DND-41 (cell line): ENCODE measurements around the gene DUS3L.

Experiments used
- EZH2 ChIP-seq: IDR thresholded peaks from 3 replicates; pipeline ENCODE4 v1.6.1; 2012; ENCODE audit warnings: borderline replicate concordance, low read depth, mild to moderate bottlenecking, moderate library complexity, low read length, inconsistent platforms; ENCODE audit not compliant: severe bottlenecking
- TF ChIP-seq, protein P1 (sequence below): IDR thresholded peaks from 2 replicates; pipeline ENCODE4 v1.5.1; 2012; ENCODE audit warnings: borderline replicate concordance, low read length, moderate library complexity, mild to moderate bottlenecking; ENCODE audit not compliant: poor library complexity, severe bottlenecking; ENCODE audit errors: extremely low read depth

- TF ChIP-seq, protein P1, sequence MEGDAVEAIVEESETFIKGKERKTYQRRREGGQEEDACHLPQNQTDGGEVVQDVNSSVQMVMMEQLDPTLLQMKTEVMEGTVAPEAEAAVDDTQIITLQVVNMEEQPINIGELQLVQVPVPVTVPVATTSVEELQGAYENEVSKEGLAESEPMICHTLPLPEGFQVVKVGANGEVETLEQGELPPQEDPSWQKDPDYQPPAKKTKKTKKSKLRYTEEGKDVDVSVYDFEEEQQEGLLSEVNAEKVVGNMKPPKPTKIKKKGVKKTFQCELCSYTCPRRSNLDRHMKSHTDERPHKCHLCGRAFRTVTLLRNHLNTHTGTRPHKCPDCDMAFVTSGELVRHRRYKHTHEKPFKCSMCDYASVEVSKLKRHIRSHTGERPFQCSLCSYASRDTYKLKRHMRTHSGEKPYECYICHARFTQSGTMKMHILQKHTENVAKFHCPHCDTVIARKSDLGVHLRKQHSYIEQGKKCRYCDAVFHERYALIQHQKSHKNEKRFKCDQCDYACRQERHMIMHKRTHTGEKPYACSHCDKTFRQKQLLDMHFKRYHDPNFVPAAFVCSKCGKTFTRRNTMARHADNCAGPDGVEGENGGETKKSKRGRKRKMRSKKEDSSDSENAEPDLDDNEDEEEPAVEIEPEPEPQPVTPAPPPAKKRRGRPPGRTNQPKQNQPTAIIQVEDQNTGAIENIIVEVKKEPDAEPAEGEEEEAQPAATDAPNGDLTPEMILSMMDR, result no peak
- TF ChIP-seq EZH2, result no peak
Observed at GRCh38 chr19:5809469-5809868, 18.5 kb upstream of the DUS3L start.
